Jurkat, Clone E6-1 (cell line): ENCODE measurements around the gene NTRK2.

Experiments
- DNase-seq: peaks from one replicate; pipeline ENCODE4 v3.0.0-alpha.2; 2011; ENCODE audit warnings: low read depth, low spot score
- H3K4me3 ChIP-seq: 2 replicates; pipeline ENCODE4 v1.5.1; 2011; ENCODE audit warnings: mild to moderate bottlenecking, low read length, control low read depth, moderate library complexity

Gene NTRK2

GRCh38 chr9:84974855-84975254 is 305.3 kb downstream of the NTRK2 start:
- no peak overlapping the region for H3K4me3 ChIP-seq
- no peak for DNase-seq

GRCh38 chr9:84975926-84976325 is 306.4 kb downstream of the NTRK2 start:
- no peak for DNase-seq
- no peak overlapping the region for H3K4me3 ChIP-seq

GRCh38 chr9:84978661-84979060 is 309.1 kb downstream of the NTRK2 start:
- H3K4me3 ChIP-seq, result no peak overlapping the region
- DNase-seq, result no peak

- no peak for DNase-seq
- H3K4me3 ChIP-seq, result no peak overlapping the region
Measured at GRCh38 chr9:84983749-84984148, 314.2 kb downstream of the NTRK2 start.

DNA sequence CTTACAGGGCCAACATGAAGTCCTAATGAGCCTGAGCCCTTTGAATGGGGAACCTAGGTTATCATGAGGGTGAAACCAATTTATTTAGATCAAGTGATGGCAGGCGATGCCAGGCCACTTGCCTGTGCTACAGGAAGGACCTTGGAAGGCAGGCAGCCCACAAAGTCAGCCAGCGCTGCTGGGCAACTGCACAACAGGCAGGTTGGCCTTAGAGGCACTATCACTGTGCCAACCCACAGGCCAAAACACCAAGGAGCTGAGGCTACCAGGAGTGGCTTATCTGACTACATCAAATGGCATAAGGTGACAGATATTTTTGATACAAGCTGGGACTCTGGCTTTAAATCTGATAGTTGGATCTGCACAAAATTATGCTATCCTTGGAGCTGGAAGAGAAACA is 319.1 kb downstream of the NTRK2 start:
- no peak for DNase-seq
- H3K4me3 ChIP-seq, result no peak overlapping the region

GRCh38 chr9:84990416-84990815 is 320.9 kb downstream of the NTRK2 start:
- DNase-seq, result no peak
- H3K4me3 ChIP-seq, result no peak overlapping the region

GRCh38 chr9:84990850-84991513 is 321.5 kb downstream of the NTRK2 start:
- DNase-seq, result no peak
- no peak overlapping the region for H3K4me3 ChIP-seq

DNA sequence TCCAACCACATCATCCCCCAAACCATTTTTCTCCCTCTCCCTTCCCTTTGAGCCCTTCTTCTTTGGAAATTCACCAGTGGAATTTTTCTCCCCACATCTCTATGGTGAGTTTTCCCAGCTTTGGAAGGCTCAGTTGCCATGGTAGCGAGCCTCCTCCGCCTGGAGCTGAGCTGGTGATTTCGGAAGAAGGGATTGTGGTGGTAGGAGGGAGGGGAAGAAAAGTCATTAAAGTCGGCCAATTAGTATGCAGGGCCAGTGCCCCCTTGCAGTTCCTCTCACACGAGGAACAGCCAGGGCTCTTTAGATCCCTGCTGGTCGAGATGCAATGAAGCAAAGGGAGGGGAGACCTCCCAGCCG is 322.0 kb downstream of the NTRK2 start:
- no peak for DNase-seq
- no peak overlapping the region for H3K4me3 ChIP-seq

DNA sequence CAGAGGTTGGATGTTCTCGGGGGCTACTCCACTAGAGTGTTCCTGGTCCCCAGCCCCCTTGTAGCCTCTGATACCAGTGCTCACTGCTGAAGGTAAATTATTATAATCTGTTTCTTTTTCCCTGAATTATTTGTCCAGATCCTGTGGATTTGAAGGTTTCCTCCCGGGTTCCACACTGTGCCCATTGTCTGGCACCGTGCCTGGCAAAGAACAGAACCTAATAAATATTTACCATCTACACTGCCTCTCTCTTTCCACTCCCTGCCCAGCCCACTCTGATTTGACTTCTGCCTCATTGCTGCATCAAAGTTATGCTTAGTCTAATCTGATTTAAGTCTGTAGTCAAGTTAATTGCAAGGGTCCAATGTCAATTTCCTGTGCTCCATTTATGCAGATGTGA is 322.9 kb downstream of the NTRK2 start:
- DNase-seq, result no peak
- no peak overlapping the region for H3K4me3 ChIP-seq

DNA sequence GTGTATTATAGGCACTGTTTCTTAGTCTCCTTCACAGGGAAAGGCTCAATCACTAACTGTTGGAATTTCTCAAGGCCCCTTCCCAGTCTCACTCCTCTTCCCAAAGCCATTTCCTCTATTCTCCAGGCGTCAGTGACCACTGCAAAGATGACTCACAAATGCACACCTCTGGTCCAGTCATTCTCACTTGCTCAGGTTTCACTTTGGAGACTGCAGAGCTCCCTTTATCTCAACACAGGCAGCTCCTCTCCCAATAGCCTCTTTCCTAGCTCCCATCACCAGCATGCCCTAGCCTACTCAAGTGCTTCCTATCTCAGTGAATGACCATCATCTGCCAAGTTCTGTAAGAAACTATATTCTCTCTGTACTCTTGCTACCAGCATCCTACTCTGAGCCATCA is 323.6 kb downstream of the NTRK2 start:
- no peak for DNase-seq
- H3K4me3 ChIP-seq, result no peak overlapping the region

DNA sequence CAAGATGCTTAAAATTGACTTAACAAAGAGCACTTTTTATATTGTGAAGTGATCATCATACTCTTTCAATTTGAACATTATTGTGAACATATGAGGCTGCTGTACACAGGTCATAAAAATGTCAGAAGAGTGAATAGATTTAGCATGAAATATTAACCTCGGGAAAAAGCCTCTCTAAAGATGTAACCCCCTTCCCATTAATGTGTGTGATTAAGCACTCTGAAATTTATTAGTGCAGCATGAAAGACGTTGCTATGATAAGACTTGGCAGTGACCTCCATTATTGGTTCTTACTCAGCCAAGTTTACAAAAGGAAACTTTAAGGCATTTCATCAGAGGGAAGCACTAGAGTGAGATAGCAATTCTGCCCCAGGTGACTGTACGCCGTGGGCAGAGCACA is 326.5 kb downstream of the NTRK2 start:
- DNase-seq, result no peak
- no peak overlapping the region for H3K4me3 ChIP-seq

- no peak for DNase-seq
- no peak overlapping the region for H3K4me3 ChIP-seq
Measured at GRCh38 chr9:84996716-84997115, 327.2 kb downstream of the NTRK2 start.

- H3K4me3 ChIP-seq, result no peak overlapping the region
- no peak for DNase-seq
Measured at GRCh38 chr9:84997472-84997871, 327.9 kb downstream of the NTRK2 start.

- DNase-seq, result no peak
Measured at GRCh38 chr9:84998639-84999038, 329.1 kb downstream of the NTRK2 start.

DNA sequence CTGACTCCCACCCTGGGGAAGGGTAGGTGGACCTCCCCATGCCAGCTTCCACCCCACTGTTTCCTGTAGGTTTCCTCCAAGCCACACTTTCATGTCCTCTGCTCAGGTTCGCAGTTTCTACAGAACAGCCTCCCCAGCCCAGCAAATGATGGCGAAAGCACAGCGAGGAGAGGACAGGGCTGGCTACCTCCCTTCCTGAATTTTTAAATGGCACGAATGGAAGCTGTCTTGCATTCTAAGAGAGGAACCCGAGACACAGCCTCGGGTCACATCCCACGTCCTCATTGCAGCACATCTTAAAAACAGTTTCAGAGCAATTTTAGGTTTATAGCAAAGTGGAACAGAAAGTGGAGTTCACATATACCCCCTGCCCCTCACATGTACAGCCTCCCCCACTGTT is 330.3 kb downstream of the NTRK2 start:
- no peak overlapping the region for H3K4me3 ChIP-seq

More at GRCh38 chr9:84998639-84999038, 329.1 kb downstream of the NTRK2 start:
- no peak overlapping the region for H3K4me3 ChIP-seq

DNA sequence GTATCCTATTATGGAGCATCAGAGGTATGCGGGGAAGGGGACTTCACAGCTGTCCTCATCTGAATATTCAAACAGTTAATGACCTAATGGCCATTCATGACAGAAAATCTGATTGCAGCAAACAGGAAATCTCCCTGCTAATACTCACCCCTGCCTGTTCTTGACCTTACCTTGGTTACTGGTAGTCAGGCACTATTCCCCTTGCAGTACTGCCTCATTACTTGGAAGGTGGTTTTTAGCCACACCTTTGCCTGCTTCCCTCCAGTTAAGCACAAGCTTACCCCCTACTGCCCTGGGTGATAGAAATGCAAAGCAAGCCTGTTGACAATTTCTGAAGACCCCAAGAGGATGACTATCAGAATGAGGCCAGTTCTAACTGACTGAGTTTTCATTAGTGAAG is 332.4 kb downstream of the NTRK2 start:
- DNase-seq, result no peak
- H3K4me3 ChIP-seq, result no peak overlapping the region

More for the DNA sequence above, 330.3 kb downstream of the NTRK2 start:
- DNase-seq, result no peak

DNA sequence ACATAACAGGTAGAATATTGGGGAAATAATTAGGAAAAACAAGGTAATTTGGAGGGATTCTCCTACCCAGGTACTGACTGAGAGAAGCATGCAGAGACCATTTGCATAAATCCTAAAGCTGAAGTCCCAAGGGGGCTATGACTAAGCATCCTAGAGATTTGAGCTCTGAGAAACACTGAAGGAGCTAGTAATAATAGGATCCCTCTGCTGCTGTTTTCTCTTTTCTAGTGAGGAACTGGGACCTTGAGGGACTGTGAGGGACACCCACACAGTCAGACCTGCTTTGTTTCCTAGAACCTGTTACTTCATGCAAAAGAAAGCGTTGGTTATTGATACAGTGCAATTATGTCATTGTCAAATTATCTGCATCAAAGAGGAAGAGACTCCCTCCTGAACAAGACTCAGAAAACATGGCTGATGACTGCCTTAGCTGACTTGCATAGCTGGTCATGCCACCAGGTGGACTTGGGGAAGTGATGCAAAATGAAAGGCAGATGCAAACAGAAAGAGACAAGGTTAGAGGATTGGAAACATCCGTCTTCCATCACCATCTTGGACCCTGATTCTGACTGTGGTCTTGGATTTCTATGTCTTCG is 335.4 kb downstream of the NTRK2 start:
- DNase-seq, result no peak
- no peak overlapping the region for H3K4me3 ChIP-seq

DNA sequence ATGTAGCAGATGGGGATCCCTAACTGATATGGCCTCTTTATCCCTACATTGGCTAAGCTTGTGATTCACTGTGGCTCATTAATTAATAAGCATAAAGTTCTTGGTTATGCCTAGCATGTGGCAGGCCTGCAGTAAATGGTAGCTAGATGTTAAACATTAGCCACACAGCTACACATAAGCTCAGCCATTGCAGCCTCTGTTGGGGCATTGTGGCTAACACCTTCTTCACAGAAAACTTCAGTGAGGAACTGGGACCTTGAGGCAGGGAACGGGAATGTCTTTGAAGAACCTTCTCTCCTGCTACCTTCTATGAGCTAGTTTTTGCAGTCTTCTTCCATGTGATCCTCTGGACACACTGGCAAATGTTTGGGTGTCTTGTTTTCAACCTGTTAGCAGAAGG is 338.2 kb downstream of the NTRK2 start:
- DNase-seq, result no peak
- no peak overlapping the region for H3K4me3 ChIP-seq

GRCh38 chr9:85008215-85008614 is 338.7 kb downstream of the NTRK2 start:
- H3K4me3 ChIP-seq, result no peak overlapping the region
- no peak for DNase-seq

DNA sequence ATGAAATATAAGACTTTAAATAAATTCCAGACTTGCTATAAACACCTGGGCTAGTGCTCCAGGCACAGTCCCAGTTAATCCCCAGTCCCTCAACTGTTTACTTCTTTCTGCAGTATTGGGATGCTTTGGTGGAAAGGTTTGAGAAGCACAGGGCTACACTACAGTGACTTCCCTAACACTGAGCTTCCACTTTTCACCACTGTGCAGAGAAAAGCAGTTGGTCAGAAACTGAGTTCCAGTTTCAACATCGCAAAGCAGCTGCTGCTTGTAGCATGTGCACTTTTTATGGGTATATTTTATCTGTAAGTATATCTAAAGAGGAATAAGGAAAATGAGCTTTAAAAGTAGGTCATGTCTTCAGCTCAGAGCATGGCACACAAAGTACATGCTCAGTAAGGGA is 339.7 kb downstream of the NTRK2 start:
- H3K4me3 ChIP-seq, result no peak overlapping the region
- no peak for DNase-seq

GRCh38 chr9:85013703-85014102 is 344.2 kb downstream of the NTRK2 start:
- H3K4me3 ChIP-seq, result no peak overlapping the region
- no peak for DNase-seq
